Osteocyte (in vitro differentiated cells): Measurements from ENCODE around the gene NAB2. TPM values are rescaled to one million over a fixed set of nuclear protein-coding genes. Genes with fewer than 3 reads are reported as not detected.

Source experiments
- DNase-seq: peaks from one replicate; pipeline ENCODE4 v3.0.0; 2021; ENCODE audit warnings: mixed read lengths; ENCODE audit not compliant: unreplicated experiment; ENCODE audit errors: extremely low spot score
- H3K27ac Mint-ChIP-seq: one replicate; pipeline ENCODE4 v1.8.0; 2021; ENCODE audit warnings: mild to moderate bottlenecking, mixed read lengths; ENCODE audit not compliant: unreplicated experiment
- H3K27me3 Mint-ChIP-seq: one replicate; pipeline ENCODE4 v1.8.0; 2021; ENCODE audit warnings: mixed read lengths; ENCODE audit not compliant: unreplicated experiment
- H3K36me3 Mint-ChIP-seq: one replicate; pipeline ENCODE4 v1.8.0; 2021; ENCODE audit warnings: mixed read lengths; ENCODE audit not compliant: unreplicated experiment
- H3K4me1 Mint-ChIP-seq: one replicate; pipeline ENCODE4 v1.8.0; 2021; ENCODE audit warnings: mixed read lengths; ENCODE audit not compliant: unreplicated experiment
- H3K4me3 Mint-ChIP-seq: one replicate; pipeline ENCODE4 v1.8.0; 2021; ENCODE audit warnings: mild to moderate bottlenecking, moderate library complexity, mixed read lengths; ENCODE audit not compliant: unreplicated experiment
- H3K9me3 Mint-ChIP-seq: one replicate; pipeline ENCODE4 v1.8.0; 2021; ENCODE audit warnings: mixed read lengths; ENCODE audit not compliant: unreplicated experiment
- CTCF ChIP-seq: fragments of 200-600 bp; sonication (generic); IDR thresholded peaks from 2 replicates; pipeline ENCODE4 v1.5.0; 2021; ENCODE audit warnings: antibody characterized with exemption, mild to moderate bottlenecking, moderate library complexity
- total RNA-seq: library from RNA; stranded (reverse); gene quantifications from 2 replicates; pipeline ENCODE4 v1.2.1, GENCODE V29; 2021

The NAB2 gene
- total RNA-seq, 1 donor from 2014 or later: 42.8 TPM

- no peaks in the 10 kb centered on the region for H3K27me3 Mint-ChIP-seq
- peak overlapping the region; percentile 89 for H3K27ac Mint-ChIP-seq
- H3K4me1 Mint-ChIP-seq: peaks cover 57% of the 10 kb centered on the region
- no peak for DNase-seq
- H3K36me3 Mint-ChIP-seq: peaks cover 26% of the 10 kb centered on the region
- no peak for TF ChIP-seq CTCF
- H3K4me3 Mint-ChIP-seq: peak overlapping the region; percentile 98
- no peaks in the 10 kb centered on the region for H3K9me3 Mint-ChIP-seq
Measured at GRCh38 chr12:57089271-57090245, 644 bp downstream of the NAB2 start.

DNA sequence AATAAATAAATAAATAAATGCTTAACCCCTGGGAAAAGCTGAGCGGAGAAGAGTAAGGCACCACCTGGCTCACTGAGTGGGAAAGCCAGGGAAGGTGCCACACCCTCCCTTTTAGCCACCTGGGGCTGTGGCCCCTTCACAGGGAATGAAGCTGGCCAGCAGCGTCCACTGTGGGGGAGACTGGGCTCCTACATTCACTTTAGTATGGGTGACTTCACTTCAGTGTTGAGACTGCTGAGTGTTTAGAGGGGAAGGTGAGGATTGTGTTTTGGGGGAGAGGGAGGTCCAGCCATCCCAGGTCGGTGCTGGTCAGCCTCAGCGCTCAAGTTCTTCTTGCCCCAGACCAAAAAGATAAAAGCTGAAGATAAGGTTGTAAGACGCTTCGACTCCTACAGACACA, 1.6 kb downstream of the NAB2 start:
- no peak for TF ChIP-seq CTCF
- Mint-ChIP-seq H3K27ac (peak overlapping the region; percentile 69), H3K9me3 (no peaks in the 10 kb centered on the region), H3K27me3 (no peaks in the 10 kb centered on the region), H3K4me3 (peak overlapping the region; percentile 98), H3K36me3 (peaks cover 29% of the 10 kb centered on the region), H3K4me1 (peaks cover 60% of the 10 kb centered on the region)
- DNase-seq: no peak

- H3K27ac Mint-ChIP-seq: peak overlapping the region; percentile 69
- H3K27me3 Mint-ChIP-seq: no peaks in the 10 kb centered on the region
- peaks cover 29% of the 10 kb centered on the region for H3K36me3 Mint-ChIP-seq
- H3K4me3 Mint-ChIP-seq: peak overlapping the region; percentile 98
- peaks cover 55% of the 10 kb centered on the region for H3K4me1 Mint-ChIP-seq
- DNase-seq: no peak
- no peak for TF ChIP-seq CTCF
- no peaks in the 10 kb centered on the region for H3K9me3 Mint-ChIP-seq
Measured at GRCh38 chr12:57090924-57091637, 2.2 kb downstream of the NAB2 start.

DNA sequence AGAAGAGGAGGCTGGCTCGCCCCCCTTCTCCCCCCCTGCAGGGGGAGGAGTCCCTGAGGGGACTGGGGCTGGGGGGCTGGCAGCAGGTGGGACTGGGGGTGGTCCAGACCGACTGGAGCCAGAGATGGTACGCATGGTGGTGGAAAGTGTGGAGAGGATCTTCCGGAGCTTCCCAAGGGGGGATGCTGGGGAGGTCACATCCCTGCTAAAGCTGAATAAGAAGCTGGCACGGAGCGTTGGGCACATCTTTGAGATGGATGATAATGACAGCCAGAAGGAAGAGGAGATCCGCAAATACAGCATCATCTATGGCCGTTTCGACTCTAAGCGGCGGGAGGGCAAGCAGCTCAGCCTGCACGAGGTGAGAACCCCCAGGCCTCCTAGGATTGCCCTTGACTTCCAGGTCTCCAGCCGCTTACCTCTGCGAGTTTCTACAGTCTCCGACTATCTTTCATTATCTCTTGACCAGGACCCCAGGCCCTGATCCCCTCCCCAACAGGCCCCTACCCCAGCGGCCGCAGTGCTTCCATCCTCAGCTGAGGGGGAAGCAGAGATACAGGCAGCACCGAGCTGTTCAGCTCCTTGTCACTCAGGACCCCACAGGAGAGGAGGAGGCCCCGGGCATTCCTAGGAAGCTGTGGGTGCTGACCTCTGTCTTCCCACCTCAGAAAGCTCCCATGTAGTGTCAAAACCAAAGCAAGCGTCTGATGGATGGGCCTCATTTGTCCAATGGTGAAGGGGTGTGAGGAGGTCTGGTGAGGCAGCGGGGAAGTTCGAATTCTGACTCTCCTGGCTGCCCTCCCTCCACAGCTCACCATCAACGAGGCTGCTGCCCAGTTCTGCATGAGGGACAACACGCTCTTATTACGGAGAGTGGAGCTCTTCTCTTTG, 3.0 kb downstream of the NAB2 start:
- H3K4me3 Mint-ChIP-seq: no peak overlapping the region
- peak overlapping the region; percentile 50 for H3K27ac Mint-ChIP-seq
- no peaks in the 10 kb centered on the region for H3K27me3 Mint-ChIP-seq
- no peak for DNase-seq
- TF ChIP-seq CTCF: no peak
- peaks cover 52% of the 10 kb centered on the region for H3K4me1 Mint-ChIP-seq
- no peaks in the 10 kb centered on the region for H3K9me3 Mint-ChIP-seq
- peaks cover 29% of the 10 kb centered on the region for H3K36me3 Mint-ChIP-seq
